ENCODE measurements around the gene MSH2. TPM values are rescaled to one million over a fixed set of nuclear protein-coding genes. Genes with fewer than 3 reads are reported as not detected.

MSH2 gene
- total and polyA plus RNA-seq, 2 experiments from 2014 or later, result 42.5 to 47.6 TPM

GRCh38 chr2:47490406-47490805, 87.5 kb downstream of the MSH2 start:
- no peak for TF ChIP-seq CTCF (IDR thresholded peaks at IDR 0.05; ENCODE audit: low read depth, low read length)
- Histone ChIP-seq H3K4me3 (no peak overlapping the region), H3K9me3 (ENCODE audit: low read depth) (no peaks in the 10 kb centered on the region), H3K27ac (no peak overlapping the region), H3K36me3 (no peaks in the 10 kb centered on the region), H3K27me3 (no peaks in the 10 kb centered on the region), H3K4me1 (ENCODE audit: low read depth) (peaks cover 10% of the 10 kb centered on the region)
- DNase-seq (ENCODE audit: low read depth in 1 of 2, low spot score in 1 of 2), result no peak

- Histone ChIP-seq H3K27ac (no peak overlapping the region), H3K27me3 (no peaks in the 10 kb centered on the region), H3K4me1 (ENCODE audit: low read depth) (no peaks in the 10 kb centered on the region), H3K9me3 (ENCODE audit: low read depth) (no peaks in the 10 kb centered on the region), H3K36me3 (no peaks in the 10 kb centered on the region), H3K4me3 (no peak overlapping the region)
- DNase-seq (ENCODE audit: low read depth in 1 of 2, low spot score in 1 of 2), result no peak
- TF ChIP-seq CTCF (IDR thresholded peaks at IDR 0.05; ENCODE audit: low read depth, low read length), result no peak
These were observed 90.5 kb downstream of the MSH2 start for GRCh38 chr2:47493317-47494035.

GRCh38 chr2:47494267-47495130, 91.5 kb downstream of the MSH2 start:
- Histone ChIP-seq H3K27ac (no peak overlapping the region), H3K4me1 (ENCODE audit: low read depth) (no peaks in the 10 kb centered on the region), H3K4me3 (no peak overlapping the region), H3K27me3 (no peaks in the 10 kb centered on the region), H3K9me3 (ENCODE audit: low read depth) (no peaks in the 10 kb centered on the region), H3K36me3 (no peaks in the 10 kb centered on the region)
- TF ChIP-seq CTCF (IDR thresholded peaks at IDR 0.05; ENCODE audit: low read depth, low read length), result no peak
- DNase-seq (ENCODE audit: low read depth in 1 of 2, low spot score in 1 of 2), result no peak

- DNase-seq (ENCODE audit: low read depth in 1 of 2, low spot score in 1 of 2), result no peak
- H3K36me3 ChIP-seq, result no peaks in the 10 kb centered on the region
- TF ChIP-seq CTCF (IDR thresholded peaks at IDR 0.05; ENCODE audit: low read depth, low read length), result no peak
- H3K27me3 ChIP-seq, result no peaks in the 10 kb centered on the region
- no peak overlapping the region for H3K27ac ChIP-seq
- no peak overlapping the region for H3K4me3 ChIP-seq
- H3K9me3 ChIP-seq (ENCODE audit: low read depth), result no peaks in the 10 kb centered on the region
- no peaks in the 10 kb centered on the region for H3K4me1 ChIP-seq (ENCODE audit: low read depth)
These were observed 95.0 kb downstream of the MSH2 start for GRCh38 chr2:47497843-47498460.

GRCh38 chr2:47499093-47499492, 96.1 kb downstream of the MSH2 start:
- Histone ChIP-seq H3K27ac (no peak overlapping the region), H3K4me1 (ENCODE audit: low read depth) (no peaks in the 10 kb centered on the region), H3K9me3 (ENCODE audit: low read depth) (no peaks in the 10 kb centered on the region), H3K27me3 (no peaks in the 10 kb centered on the region), H3K36me3 (no peaks in the 10 kb centered on the region), H3K4me3 (no peak overlapping the region)
- TF ChIP-seq CTCF (IDR thresholded peaks at IDR 0.05; ENCODE audit: low read depth, low read length), result no peak
- no peak for DNase-seq (ENCODE audit: low read depth in 1 of 2, low spot score in 1 of 2)
